WTC11 (cell line): Measurements from ENCODE around the gene MYO5B.

Experiments used
- CTCF ChIP-seq: fragments of 200-600 bp; IDR thresholded peaks from 2 replicates; pipeline ENCODE4 v1.8.0; 2022; ENCODE audit warnings: antibody characterized with exemption
- ETV6 ChIP-seq: sonication (generic); formaldehyde crosslinking; IDR thresholded peaks from 2 replicates; pipeline ENCODE4 v1.8.1; 2022; ENCODE audit warnings: mild to moderate bottlenecking, missing genetic modification reagents
- FOXK1 ChIP-seq: sonication (generic); formaldehyde crosslinking; IDR thresholded peaks from 2 replicates; pipeline ENCODE4 v1.8.0; 2022; ENCODE audit warnings: mild to moderate bottlenecking, moderate library complexity, missing genetic modification reagents
- HMGXB4 ChIP-seq: sonication (generic); formaldehyde crosslinking; IDR thresholded peaks from 2 replicates; pipeline ENCODE4 v1.8.1; 2023; ENCODE audit warnings: mild to moderate bottlenecking, moderate library complexity, missing genetic modification reagents
- NR3C1 ChIP-seq: sonication (generic); formaldehyde crosslinking; conservative IDR thresholded peaks from 2 replicates; pipeline ENCODE4 v1.8.1; 2023; ENCODE audit warnings: low read depth, mild to moderate bottlenecking, missing genetic modification reagents
- PREB ChIP-seq: sonication (generic); formaldehyde crosslinking; IDR thresholded peaks from 2 replicates; pipeline ENCODE4 v1.8.1; 2022; ENCODE audit warnings: mild to moderate bottlenecking, missing genetic modification reagents, moderate library complexity, borderline replicate concordance
- PRRX2 ChIP-seq: fragments of 250-450 bp; sonication (Bioruptor Pico); IDR thresholded peaks from 2 replicates; pipeline ENCODE4 v1.8.0; 2021; ENCODE audit warnings: mild to moderate bottlenecking
- SP1 ChIP-seq: sonication (generic); formaldehyde crosslinking; conservative IDR thresholded peaks from 2 replicates; pipeline ENCODE4 v1.8.1; 2022; ENCODE audit warnings: missing genetic modification reagents
- TCF7 ChIP-seq: sonication (generic); formaldehyde crosslinking; IDR thresholded peaks from 2 replicates; pipeline ENCODE4 v1.8.0; 2022; ENCODE audit warnings: mild to moderate bottlenecking, low read depth, missing genetic modification reagents, moderate library complexity
- TEAD4 ChIP-seq: sonication (generic); formaldehyde crosslinking; IDR thresholded peaks from 2 replicates; pipeline ENCODE4 v1.8.0; 2022; ENCODE audit warnings: mild to moderate bottlenecking, missing genetic modification reagents
- ZNF317 ChIP-seq: sonication (generic); formaldehyde crosslinking; IDR thresholded peaks from 2 replicates; pipeline ENCODE4 v1.8.1; 2023; ENCODE audit warnings: low read depth, mild to moderate bottlenecking, moderate library complexity, missing genetic modification reagents, borderline replicate concordance
- ZNF532 ChIP-seq: fragments of 250-450 bp; sonication (Bioruptor Pico); IDR thresholded peaks from 2 replicates; pipeline ENCODE4 v1.9.0; 2021; ENCODE audit warnings: mild to moderate bottlenecking, borderline replicate concordance

GRCh38 chr18:49866680-49867079 lies 328.3 kb downstream of the MYO5B start:
- TF ChIP-seq CTCF (no peak), TCF7 (CRISPR knock-in tag) (no peak), HMGXB4 (CRISPR knock-in tag) (no peak), SP1 (CRISPR knock-in tag) (no peak), ETV6 (CRISPR knock-in tag) (no peak), NR3C1 (CRISPR knock-in tag) (no peak), TEAD4 (no peak), PREB (CRISPR knock-in tag) (no peak), ZNF317 (no peak), ZNF532 (CRISPR knock-in tag) (no peak), PRRX2 (CRISPR knock-in tag) (no peak), FOXK1 (CRISPR knock-in tag) (no peak)
